ENCODE data around the gene SNRPA.
"Not testable (repeated sequence)": the region's sequence is repeated elsewhere in the genome, so short reads cannot be mapped to it uniquely, and the experiment has no call there.

The SNRPA gene

GRCh38 chr19:40777937-40778705 lies 27.1 kb downstream of the SNRPA start, which contains the start of gene RAB4B:
Gene RAB4B (plus strand): TSS chr19:40778247. CDS start chr19:40778376, 129 bp downstream.
- peak; percentile 100 for DNase-seq

- DNase-seq, result no peak
Observed at GRCh38 chr19:40778706-40779284, 27.8 kb downstream of the SNRPA start.

GRCh38 chr19:40780582-40780981 lies 29.6 kb downstream of the SNRPA start:
- no peak for DNase-seq

GRCh38 chr19:40781140-40781539 lies 30.1 kb downstream of the SNRPA start:
- DNase-seq, result no peak

- DNase-seq, result no peak
Observed at GRCh38 chr19:40783711-40784110, 32.7 kb downstream of the SNRPA start.

DNA sequence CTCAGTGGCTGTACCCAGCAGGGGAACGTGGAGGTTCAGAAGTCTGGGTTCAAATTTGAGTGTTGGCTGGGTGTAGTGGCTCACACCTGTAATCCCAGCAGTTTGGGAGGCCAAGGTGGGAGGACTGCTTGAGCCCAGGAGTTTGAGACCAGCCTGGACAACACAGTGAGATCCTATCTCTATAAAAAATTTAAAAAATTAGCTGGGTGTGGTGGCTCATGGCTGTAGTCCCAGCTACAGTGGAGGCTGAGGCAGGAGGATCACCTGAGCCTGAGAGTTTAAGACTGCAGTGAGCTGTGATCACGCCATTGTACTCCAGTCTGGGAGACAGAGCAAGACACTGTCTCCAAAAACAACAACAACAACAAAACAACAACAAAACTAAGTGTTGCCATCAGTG lies 33.1 kb downstream of the SNRPA start:
- DNase-seq, result not testable (repeated sequence)

DNA sequence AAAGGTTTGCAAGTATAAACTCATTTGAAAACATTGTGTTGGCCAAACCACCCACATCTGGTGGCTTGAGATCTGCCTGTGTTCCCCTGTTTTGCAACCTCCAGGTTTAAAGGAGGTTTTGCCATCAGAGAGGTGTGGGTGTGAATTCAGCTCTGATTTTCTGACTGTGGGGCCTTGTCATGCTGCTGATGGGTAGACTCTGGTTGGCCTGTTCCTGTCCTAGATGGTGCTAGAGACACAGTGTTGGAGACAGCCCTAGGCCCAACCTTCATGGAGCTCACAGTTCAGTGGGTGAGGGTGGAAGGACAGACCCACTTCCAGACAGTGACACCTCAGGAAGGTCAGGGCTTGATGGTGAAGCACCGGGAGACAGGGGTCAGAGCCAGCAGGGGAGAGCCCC lies 34.5 kb downstream of the SNRPA start:
- DNase-seq, result no peak

DNA sequence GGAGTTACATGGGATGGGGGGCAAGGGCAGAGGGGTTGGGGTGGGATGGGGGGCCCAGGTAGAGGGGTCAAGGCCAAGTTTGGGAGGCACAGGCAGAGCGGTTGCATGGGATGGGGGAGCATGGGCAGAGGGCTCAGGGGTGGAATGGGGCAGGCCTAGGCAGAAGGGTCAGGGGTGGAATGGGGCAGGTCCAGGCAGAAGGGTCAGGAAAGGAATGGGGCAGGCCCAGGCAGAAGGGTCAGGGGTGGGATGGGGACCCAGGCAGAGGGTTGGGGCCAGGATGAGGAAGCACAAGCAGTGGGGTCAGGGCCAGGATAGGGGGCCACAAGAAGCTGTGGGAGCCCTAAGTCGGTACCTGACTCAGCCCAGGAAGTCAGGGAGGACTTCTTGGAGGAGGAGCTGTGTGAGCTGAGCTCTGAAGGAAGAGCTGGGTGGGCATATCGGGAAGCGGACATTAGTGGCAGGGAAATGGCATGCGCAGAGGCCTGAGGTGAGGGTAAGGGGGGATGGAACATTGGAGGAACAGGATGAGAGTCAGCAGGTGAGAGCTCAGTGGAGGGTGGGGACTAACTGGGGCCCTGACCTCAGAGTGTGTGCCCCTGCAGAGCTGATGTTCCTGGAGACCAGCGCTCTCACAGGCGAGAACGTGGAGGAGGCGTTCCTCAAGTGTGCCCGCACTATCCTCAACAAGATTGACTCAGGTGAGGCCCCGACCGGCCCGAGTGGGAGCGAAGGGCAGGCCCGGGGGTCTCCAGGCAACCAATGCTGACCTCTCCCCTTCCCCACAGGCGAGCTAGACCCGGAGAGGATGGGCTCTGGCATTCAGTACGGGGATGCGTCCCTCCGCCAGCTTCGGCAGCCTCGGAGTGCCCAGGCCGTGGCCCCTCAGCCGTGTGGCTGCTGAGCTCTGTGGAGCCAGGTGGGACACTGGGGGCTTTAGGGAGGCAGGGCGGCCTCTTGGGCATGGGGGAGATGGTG lies 35.3 kb downstream of the SNRPA start:
- DNase-seq, result no peak

- DNase-seq, result no peak
Observed at GRCh38 chr19:40791349-40791748, 40.3 kb downstream of the SNRPA start.

- no peak for DNase-seq
Observed at GRCh38 chr19:40791996-40792395, 41.0 kb downstream of the SNRPA start.

- no peak for DNase-seq
Observed at GRCh38 chr19:40797166-40797962, 46.4 kb downstream of the SNRPA start.

DNA sequence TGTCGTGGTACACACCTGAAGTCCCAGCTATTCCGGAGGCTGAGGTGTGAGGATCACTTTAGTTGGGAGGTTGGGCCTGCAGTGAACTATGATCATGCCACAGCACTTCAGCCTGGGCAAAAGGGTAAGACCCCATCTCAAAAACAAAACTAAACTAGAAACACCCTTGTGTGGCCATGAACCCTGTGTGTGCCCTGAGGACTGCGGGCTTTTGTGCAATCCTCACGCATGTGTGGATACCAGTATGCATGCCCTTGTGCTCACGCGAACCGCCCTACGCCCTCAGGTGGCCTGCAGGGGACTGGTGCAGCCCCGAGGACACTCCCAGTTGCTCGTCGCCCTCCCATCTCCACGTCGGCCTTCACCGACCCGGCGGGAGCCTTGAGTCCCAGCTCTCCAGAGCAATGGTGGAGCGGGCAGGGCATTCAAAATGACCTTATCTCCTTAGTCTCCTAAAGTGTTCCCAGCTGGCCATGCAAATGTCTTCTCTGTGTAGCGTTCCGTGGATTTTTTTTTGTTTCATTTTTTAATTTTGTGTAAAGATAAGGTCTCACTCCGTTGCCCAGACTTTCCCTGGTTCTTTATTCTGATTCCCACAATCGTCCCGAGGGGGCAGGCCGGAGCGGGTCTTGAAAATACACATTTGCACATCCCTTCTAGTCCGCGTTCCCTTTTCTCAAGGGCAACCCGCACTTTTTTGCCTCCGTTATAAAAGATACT lies 47.1 kb downstream of the SNRPA start:
- DNase-seq, result peak; percentile 78

GRCh38 chr19:40798683-40799557 lies 47.9 kb downstream of the SNRPA start, which contains the start of gene EGLN2:
Gene EGLN2 (plus strand): TSS chr19:40799191. CDS start chr19:40800573, 1,382 bp downstream.
- peak; percentile 100 for DNase-seq

DNA sequence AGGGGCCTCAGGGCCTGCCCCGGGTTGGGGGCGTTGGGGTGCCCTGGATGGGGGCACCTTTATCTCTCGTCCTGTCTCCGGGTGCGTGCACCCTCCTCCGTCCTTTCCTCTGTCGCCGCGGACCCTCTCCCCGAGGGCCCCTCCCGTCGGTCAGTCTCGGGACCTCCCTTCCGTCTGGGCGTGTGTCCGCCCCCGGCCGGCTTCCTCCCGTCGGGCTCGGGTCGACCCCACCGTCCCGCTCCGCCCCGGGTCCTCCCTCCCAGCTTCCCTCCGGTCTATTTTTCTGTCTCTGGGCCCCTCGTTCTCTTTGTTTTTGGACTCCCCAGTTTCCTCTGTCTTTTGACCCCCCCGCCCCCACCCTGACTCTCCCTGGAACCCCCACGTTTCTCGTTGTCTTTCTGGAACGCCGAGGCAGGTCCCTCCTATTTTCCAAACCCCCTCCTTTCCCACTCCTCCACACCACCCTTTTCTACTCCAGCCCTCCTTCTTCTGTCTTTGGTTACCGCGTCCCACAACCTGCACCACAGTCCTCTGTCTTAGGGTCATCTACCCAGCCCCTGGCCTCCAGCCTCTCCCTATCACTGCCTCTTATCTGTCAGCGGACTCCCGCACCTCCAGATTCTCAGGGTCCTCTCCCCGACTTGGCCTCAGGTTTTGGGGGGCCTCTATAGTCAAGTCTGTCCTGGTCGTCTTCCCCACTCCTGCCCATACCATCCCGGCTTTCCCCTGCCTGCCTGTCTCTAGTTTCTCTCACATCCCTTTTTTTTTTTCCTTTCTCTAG lies 48.7 kb downstream of the SNRPA start:
- DNase-seq, result no peak

DNA sequence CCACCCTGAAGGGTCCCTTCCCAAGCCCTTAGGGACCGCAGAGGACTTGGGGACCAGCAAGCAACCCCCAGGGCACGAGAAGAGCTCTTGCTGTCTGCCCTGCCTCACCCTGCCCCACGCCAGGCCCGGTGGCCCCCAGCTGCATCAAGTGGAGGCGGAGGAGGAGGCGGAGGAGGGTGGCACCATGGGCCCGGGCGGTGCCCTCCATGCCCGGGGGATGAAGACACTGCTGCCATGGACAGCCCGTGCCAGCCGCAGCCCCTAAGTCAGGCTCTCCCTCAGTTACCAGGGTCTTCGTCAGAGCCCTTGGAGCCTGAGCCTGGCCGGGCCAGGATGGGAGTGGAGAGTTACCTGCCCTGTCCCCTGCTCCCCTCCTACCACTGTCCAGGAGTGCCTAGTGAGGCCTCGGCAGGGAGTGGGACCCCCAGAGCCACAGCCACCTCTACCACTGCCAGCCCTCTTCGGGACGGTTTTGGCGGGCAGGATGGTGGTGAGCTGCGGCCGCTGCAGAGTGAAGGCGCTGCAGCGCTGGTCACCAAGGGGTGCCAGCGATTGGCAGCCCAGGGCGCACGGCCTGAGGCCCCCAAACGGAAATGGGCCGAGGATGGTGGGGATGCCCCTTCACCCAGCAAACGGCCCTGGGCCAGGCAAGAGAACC lies 49.5 kb downstream of the SNRPA start:
- no peak for DNase-seq

GRCh38 chr19:40800997-40801377 lies 50.0 kb downstream of the SNRPA start:
- no peak for DNase-seq

DNA sequence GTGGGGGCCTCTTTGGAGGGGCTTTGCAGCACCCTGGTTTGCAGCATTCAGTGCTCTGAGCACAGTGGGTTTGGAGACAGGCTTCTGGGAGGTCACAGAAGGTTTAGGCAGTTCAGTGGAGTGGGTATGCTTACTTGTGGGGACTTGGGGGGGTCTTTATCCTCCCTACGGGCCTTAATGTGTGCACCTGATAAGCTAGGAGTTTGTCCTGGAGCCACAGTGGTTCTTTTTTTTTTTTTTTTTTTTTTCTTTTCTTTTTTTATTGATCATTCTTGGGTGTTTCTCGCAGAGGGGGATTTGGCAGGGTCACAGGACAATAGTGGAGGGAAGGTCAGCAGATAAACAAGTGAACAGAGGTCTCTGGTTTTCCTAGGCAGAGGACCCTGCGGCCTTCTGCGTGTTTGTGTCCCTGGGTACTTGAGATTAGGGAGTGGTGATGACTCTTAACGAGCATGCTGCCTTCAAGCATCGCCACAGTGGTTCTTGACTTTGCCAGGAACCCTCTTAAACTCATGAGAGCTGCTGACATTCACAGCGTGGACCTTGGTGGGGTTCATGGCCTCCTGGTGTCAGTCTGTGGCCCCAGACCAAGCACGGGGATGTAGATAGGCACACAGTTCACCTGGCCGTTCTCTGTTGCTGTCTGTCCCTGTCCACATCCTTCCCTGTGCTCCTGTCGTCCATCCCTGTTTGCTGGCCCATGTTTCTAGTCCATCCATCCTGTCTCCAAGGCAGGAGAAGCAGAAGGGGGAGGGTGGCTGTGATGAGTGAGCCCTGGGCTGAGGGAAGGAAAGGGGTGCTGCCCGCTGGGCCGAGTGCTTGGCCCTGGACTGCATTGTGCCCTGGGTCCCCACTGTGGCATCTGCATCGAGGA lies 50.7 kb downstream of the SNRPA start:
- DNase-seq, result no peak
